BE2C (cell line): ENCODE measurements around the gene SLC66A2.

Experiments
- DNase-seq: peaks from one replicate; pipeline ENCODE4 v3.0.0-alpha.2; 2020
- H3K27me3 ChIP-seq: fragments of 250-450 bp; sonication (Bioruptor Pico); 2 replicates; pipeline ENCODE4 v1.5.1; 2020; ENCODE audit warnings: mild to moderate bottlenecking
- H3K36me3 ChIP-seq: fragments of 250-450 bp; sonication (Bioruptor Pico); 2 replicates; pipeline ENCODE4 v1.5.1; 2020; ENCODE audit warnings: mild to moderate bottlenecking
- H3K4me1 ChIP-seq: fragments of 250-450 bp; sonication (Bioruptor Pico); 2 replicates; pipeline ENCODE4 v1.5.1; 2020
- H3K4me3 ChIP-seq: 2 replicates; pipeline ENCODE4 v1.5.1; 2011; ENCODE audit warnings: low read depth, low read length
- H3K9me3 ChIP-seq: fragments of 250-450 bp; sonication (Bioruptor Pico); 2 replicates; pipeline ENCODE4 v1.5.1; 2020
- CTCF ChIP-seq: IDR thresholded peaks from 2 replicates; pipeline ENCODE4 v1.5.1; 2012; ENCODE audit warnings: mild to moderate bottlenecking, low read depth, low read length

The SLC66A2 gene

GRCh38 chr18:79884294-79884962 is 67.0 kb downstream of the SLC66A2 start:
- H3K9me3 ChIP-seq: no peaks in the 10 kb centered on the region
- DNase-seq: no peak
- TF ChIP-seq CTCF: no peak
- H3K4me1 ChIP-seq: no peaks in the 10 kb centered on the region
- no peaks in the 10 kb centered on the region for H3K27me3 ChIP-seq
- H3K4me3 ChIP-seq: no peak overlapping the region
- no peaks in the 10 kb centered on the region for H3K36me3 ChIP-seq

GRCh38 chr18:79883461-79884293 is 67.8 kb downstream of the SLC66A2 start:
- no peak for DNase-seq
- no peaks in the 10 kb centered on the region for H3K36me3 ChIP-seq
- no peak overlapping the region for H3K4me3 ChIP-seq
- no peaks in the 10 kb centered on the region for H3K27me3 ChIP-seq
- TF ChIP-seq CTCF: no peak
- no peaks in the 10 kb centered on the region for H3K9me3 ChIP-seq
- no peaks in the 10 kb centered on the region for H3K4me1 ChIP-seq

- Histone ChIP-seq H3K4me1 (no peaks in the 10 kb centered on the region), H3K4me3 (no peak overlapping the region), H3K36me3 (no peaks in the 10 kb centered on the region), H3K27me3 (no peaks in the 10 kb centered on the region), H3K9me3 (no peaks in the 10 kb centered on the region)
- TF ChIP-seq CTCF: no peak
- no peak for DNase-seq
These were observed 68.8 kb downstream of the SLC66A2 start for GRCh38 chr18:79882522-79883241.

- no peak for TF ChIP-seq CTCF
- H3K4me1 ChIP-seq: no peaks in the 10 kb centered on the region
- H3K9me3 ChIP-seq: no peaks in the 10 kb centered on the region
- H3K4me3 ChIP-seq: no peak overlapping the region
- no peaks in the 10 kb centered on the region for H3K36me3 ChIP-seq
- no peaks in the 10 kb centered on the region for H3K27me3 ChIP-seq
- DNase-seq: no peak
These were observed 69.8 kb downstream of the SLC66A2 start for GRCh38 chr18:79881695-79882094.

GRCh38 chr18:79879566-79879965 is 71.9 kb downstream of the SLC66A2 start:
- TF ChIP-seq CTCF: no peak
- Histone ChIP-seq H3K4me3 (no peak overlapping the region), H3K4me1 (no peaks in the 10 kb centered on the region), H3K36me3 (no peaks in the 10 kb centered on the region), H3K27me3 (no peaks in the 10 kb centered on the region), H3K9me3 (no peaks in the 10 kb centered on the region)
- DNase-seq: no peak
